ENCODE results near the gene AGMO. TPM values are rescaled to one million over a fixed set of nuclear protein-coding genes. Genes with fewer than 3 reads are reported as not detected.

AGMO gene
- total RNA-seq, 3 donors from 2014 or later: 0.89 to 3.0 (median 1.3) TPM

DNA sequence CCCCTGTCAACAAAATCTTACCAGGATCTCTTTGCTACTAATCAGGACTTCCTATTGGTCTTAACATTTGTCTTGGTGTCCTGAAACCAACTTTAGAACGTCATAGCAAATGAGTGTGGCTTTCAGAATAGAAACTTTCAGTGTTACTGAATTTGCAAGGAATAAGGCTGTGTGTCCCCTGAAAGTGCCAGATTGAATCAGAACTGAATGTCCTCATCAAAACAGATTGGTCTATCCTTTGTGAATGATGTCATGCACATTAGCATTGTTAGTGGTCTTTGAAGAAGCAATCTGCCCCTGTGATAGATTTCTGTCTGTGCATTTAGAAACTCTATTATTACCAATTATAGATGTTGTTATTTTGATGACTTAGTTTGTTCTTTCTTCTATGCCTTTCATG, 119.9 kb downstream of the AGMO start:
- no peak for DNase-seq
- intact Hi-C loops (cut with DNase I, micrococcal nuclease): no loop called here
- Histone ChIP-seq H3K9me3 (no peaks in the 10 kb centered on the region), H3K36me3 (ENCODE audit: low read depth) (no peaks in the 10 kb centered on the region), H3K4me3 (no peak overlapping the region), H3K4me1 (ENCODE audit: low read depth) (no peaks in the 10 kb centered on the region)
- no peak for ATAC-seq
- TF ChIP-seq, protein P1, sequence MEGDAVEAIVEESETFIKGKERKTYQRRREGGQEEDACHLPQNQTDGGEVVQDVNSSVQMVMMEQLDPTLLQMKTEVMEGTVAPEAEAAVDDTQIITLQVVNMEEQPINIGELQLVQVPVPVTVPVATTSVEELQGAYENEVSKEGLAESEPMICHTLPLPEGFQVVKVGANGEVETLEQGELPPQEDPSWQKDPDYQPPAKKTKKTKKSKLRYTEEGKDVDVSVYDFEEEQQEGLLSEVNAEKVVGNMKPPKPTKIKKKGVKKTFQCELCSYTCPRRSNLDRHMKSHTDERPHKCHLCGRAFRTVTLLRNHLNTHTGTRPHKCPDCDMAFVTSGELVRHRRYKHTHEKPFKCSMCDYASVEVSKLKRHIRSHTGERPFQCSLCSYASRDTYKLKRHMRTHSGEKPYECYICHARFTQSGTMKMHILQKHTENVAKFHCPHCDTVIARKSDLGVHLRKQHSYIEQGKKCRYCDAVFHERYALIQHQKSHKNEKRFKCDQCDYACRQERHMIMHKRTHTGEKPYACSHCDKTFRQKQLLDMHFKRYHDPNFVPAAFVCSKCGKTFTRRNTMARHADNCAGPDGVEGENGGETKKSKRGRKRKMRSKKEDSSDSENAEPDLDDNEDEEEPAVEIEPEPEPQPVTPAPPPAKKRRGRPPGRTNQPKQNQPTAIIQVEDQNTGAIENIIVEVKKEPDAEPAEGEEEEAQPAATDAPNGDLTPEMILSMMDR (IDR thresholded peaks at IDR 0.05): no peak

DNA sequence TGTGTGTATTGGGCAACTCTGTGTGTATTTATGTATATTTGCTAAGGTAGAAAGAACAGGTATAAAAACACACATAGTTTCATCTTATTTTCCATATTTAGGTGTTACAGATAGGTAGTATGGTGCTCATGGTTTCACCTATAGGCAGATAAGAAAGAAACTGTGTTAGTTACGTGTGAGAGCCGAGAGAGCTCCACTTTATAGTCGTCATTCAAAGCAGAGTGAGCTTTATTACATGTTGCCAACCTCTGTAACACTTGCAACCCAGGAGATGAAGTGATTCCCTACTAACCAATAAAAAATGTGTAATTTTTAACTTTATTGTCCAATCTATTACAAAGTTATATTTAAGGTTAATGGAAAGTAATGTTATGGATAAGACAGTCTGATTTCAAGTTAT, 121.3 kb downstream of the AGMO start:
- ATAC-seq: no peak
- no peaks in the 10 kb centered on the region for H3K4me1 ChIP-seq (ENCODE audit: low read depth)
- no peaks in the 10 kb centered on the region for H3K9me3 ChIP-seq
- no peak for DNase-seq
- TF ChIP-seq, protein P1 (IDR thresholded peaks at IDR 0.05): no peak
- H3K36me3 ChIP-seq (ENCODE audit: low read depth): no peaks in the 10 kb centered on the region
- H3K4me3 ChIP-seq: no peak overlapping the region
- intact Hi-C loops (cut with DNase I, micrococcal nuclease): no loop called here

DNA sequence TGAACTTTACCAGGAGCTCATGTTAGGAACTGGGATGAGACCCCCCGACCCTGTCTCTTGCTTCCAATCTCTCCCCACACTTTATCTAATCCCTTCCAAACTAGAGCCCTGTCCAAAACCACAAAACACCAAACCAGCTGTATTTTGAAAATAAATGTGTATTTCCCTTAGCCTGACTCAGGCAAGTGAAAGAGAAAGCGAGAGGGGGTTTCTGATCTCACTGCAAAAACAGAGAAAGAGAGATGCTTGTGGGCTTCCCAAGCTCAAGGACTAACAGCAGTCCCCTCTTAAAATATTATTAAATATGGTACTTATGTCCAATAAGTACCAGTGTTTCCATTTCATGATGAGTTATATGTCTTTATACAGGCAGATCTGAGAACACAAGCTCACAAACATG, 122.0 kb downstream of the AGMO start:
- DNase-seq (no peak), ATAC-seq (no peak)
- TF ChIP-seq, protein P1 (IDR thresholded peaks at IDR 0.05): no peak
- Histone ChIP-seq H3K36me3 (ENCODE audit: low read depth) (no peaks in the 10 kb centered on the region), H3K9me3 (no peaks in the 10 kb centered on the region), H3K4me3 (no peak overlapping the region), H3K4me1 (ENCODE audit: low read depth) (no peaks in the 10 kb centered on the region)
- intact Hi-C loops (cut with DNase I, micrococcal nuclease): no loop called here

DNA sequence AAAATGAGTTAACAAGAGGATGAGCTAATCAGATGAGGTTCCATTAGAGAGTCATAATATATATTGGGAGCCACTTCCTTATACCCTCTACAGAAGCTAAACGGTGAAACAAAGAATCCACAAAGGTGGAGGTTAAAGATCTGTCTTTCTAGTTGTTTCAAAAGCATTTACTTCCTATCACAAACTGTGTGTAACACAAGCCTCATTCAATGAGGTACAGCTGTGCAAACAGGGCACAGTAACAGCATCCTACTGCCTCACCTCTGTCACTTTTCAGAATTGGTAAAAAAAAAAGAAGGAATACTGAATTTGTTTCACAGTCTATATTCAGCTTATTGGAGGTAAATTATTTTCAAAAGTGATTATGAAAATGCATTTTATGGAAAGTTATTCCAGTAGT, 128.7 kb downstream of the AGMO start:
- no peaks in the 10 kb centered on the region for H3K36me3 ChIP-seq (ENCODE audit: low read depth)
- no peak for ATAC-seq
- no peak for DNase-seq
- H3K9me3 ChIP-seq: no peaks in the 10 kb centered on the region
- intact Hi-C loops (cut with DNase I, micrococcal nuclease): no loop called here
- TF ChIP-seq, protein P1 (IDR thresholded peaks at IDR 0.05): no peak
- H3K4me3 ChIP-seq: no peak overlapping the region
- no peaks in the 10 kb centered on the region for H3K4me1 ChIP-seq (ENCODE audit: low read depth)

DNA sequence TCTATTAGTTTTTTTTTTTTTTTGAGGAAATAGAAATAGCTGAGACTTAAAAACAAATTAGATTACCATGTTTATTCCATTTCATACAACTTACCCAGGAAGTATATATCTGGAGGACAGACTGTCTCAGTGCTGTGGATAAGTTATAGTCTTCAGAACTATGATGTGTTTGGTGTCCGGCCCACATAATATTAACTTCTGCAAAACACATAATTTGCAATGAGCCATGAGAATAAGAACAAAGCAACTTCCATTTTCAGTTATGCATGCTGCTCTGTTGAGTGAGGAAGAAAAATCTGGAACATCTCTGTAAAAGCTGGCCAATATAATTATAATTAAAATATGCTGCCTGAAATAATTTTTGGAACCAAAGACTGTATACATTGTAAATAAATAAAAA, 130.9 kb downstream of the AGMO start:
- intact Hi-C loops (cut with DNase I, micrococcal nuclease): no loop called here
- no peak for ATAC-seq

More for the DNA sequence above, 130.9 kb downstream of the AGMO start:
- Histone ChIP-seq H3K4me1 (ENCODE audit: low read depth) (no peaks in the 10 kb centered on the region), H3K9me3 (no peaks in the 10 kb centered on the region), H3K4me3 (no peak overlapping the region), H3K36me3 (ENCODE audit: low read depth) (no peaks in the 10 kb centered on the region)
- no peak for DNase-seq
- TF ChIP-seq, protein P1 (IDR thresholded peaks at IDR 0.05): no peak

Data from mucosa of descending colon (tissue), 3 donors.